Astrocyte of the cerebellum (primary cell): ENCODE results near the gene OTOA.
"Not testable (repeated sequence)": the region's sequence is repeated elsewhere in the genome, so short reads cannot be mapped to it uniquely, and the experiment has no call there.

Source experiments
- DNase-seq: peaks from one replicate; pipeline ENCODE4 v3.0.0-alpha.2; 2011; ENCODE audit warnings: low read depth
- H3K4me3 ChIP-seq: 2 replicates; pipeline ENCODE4 v1.5.1; 2011; ENCODE audit warnings: mild to moderate bottlenecking, low read depth, low read length, moderate library complexity
- CTCF ChIP-seq: IDR thresholded peaks from 2 replicates; pipeline ENCODE4 v1.5.1; 2012; ENCODE audit warnings: low read length, low read depth, moderate library complexity, mild to moderate bottlenecking; ENCODE audit errors: missing control alignments
- in situ Hi-C: cut with HindIII; loops from 2 replicates; pipeline ENCODE4 v1.10.0; 2017; ENCODE audit warnings: low sequenced_read_pairs

The OTOA gene

GRCh38 chr16:21720533-21720932 is 56.8 kb downstream of the OTOA start:
- in situ Hi-C loops, result no loop called here
- DNase-seq, result no peak
- TF ChIP-seq CTCF, result no peak
- no peak overlapping the region for H3K4me3 ChIP-seq

- in situ Hi-C loops, result no loop called here
- no peak for TF ChIP-seq CTCF
- no peak overlapping the region for H3K4me3 ChIP-seq
- no peak for DNase-seq
Observed at GRCh38 chr16:21722771-21723455, 59.1 kb downstream of the OTOA start.

- no peak overlapping the region for H3K4me3 ChIP-seq
Observed at GRCh38 chr16:21723532-21723931, 59.8 kb downstream of the OTOA start.

GRCh38 chr16:21727344-21727743 is 63.6 kb downstream of the OTOA start:
- TF ChIP-seq CTCF, result no peak
- no peak for DNase-seq
- in situ Hi-C loops, result no loop called here
- no peak overlapping the region for H3K4me3 ChIP-seq

More at GRCh38 chr16:21723532-21723931, 59.8 kb downstream of the OTOA start:
- in situ Hi-C loops, result no loop called here
- TF ChIP-seq CTCF, result no peak
- DNase-seq, result no peak

- in situ Hi-C loops, H3K4me3 ChIP-seq, DNase-seq: not testable (repeated sequence)
Observed at GRCh38 chr16:21731233-21731632, 67.5 kb downstream of the OTOA start.

GRCh38 chr16:21740637-21741036 is 76.9 kb downstream of the OTOA start:
- in situ Hi-C loops, H3K4me3 ChIP-seq, DNase-seq: not testable (repeated sequence)

- DNase-seq, H3K4me3 ChIP-seq, in situ Hi-C loops: not testable (repeated sequence)
Observed at GRCh38 chr16:21756192-21757079, 92.7 kb downstream of the OTOA start.

- in situ Hi-C loops, H3K4me3 ChIP-seq, DNase-seq: not testable (repeated sequence)
Observed at GRCh38 chr16:21757080-21757671, 93.4 kb downstream of the OTOA start.

GRCh38 chr16:21768280-21768679 is 104.5 kb downstream of the OTOA start:
- H3K4me3 ChIP-seq, DNase-seq, in situ Hi-C loops: not testable (repeated sequence)

GRCh38 chr16:21768810-21769209 is 105.0 kb downstream of the OTOA start:
- DNase-seq, in situ Hi-C loops, H3K4me3 ChIP-seq: not testable (repeated sequence)

GRCh38 chr16:21769284-21769683 is 105.5 kb downstream of the OTOA start:
- H3K4me3 ChIP-seq, in situ Hi-C loops, DNase-seq: not testable (repeated sequence)

GRCh38 chr16:21770584-21770983 is 106.8 kb downstream of the OTOA start:
- DNase-seq, H3K4me3 ChIP-seq, in situ Hi-C loops: not testable (repeated sequence)
